Skeletal muscle cell (primary cell): ENCODE data around the gene PLAGL2.
"Not testable (repeated sequence)": the region's sequence is repeated elsewhere in the genome, so short reads cannot be mapped to it uniquely, and the experiment has no call there.

Experiments used
- DNase-seq: peaks from one replicate; pipeline ENCODE4 v3.0.0-alpha.2; 2010; ENCODE audit warnings: low read depth
- H3K4me3 ChIP-seq: 2 replicates; pipeline ENCODE4 v1.5.1; 2011; ENCODE audit warnings: low read depth, mild to moderate bottlenecking, control low read depth, low read length, moderate library complexity

PLAGL2 gene

GRCh38 chr20:32189691-32190615 is 17.6 kb downstream of the PLAGL2 start:
- no peak for DNase-seq
- peak overlapping the region; percentile 57 for H3K4me3 ChIP-seq

GRCh38 chr20:32189123-32189410 is 18.5 kb downstream of the PLAGL2 start:
- DNase-seq, result no peak
- H3K4me3 ChIP-seq, result no peak overlapping the region

- no peak overlapping the region for H3K4me3 ChIP-seq
- no peak for DNase-seq
These were observed 19.0 kb downstream of the PLAGL2 start for GRCh38 chr20:32188376-32189122.

DNA sequence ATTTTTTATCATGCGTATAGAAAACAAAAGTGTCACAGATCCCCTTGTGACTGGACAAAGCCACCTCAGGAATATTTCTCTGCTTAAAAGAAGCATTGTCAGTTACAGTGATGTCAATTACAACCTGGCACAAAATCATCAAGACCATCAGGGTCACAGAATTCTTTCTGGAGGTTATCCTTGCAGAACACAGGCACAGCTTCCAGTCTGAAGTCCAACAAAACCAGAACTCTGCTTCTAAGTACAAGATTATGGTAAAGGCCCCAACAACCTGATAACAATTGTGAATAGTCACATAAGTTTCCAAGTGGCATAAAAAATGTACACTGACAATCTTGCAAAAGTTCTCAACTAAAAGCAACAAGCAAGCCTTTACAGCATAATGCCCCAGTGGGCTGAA is 21.0 kb downstream of the PLAGL2 start:
- no peak overlapping the region for H3K4me3 ChIP-seq
- DNase-seq, result no peak

GRCh38 chr20:32184961-32185603 is 22.5 kb downstream of the PLAGL2 start:
- no peak for DNase-seq
- H3K4me3 ChIP-seq, result no peak overlapping the region

DNA sequence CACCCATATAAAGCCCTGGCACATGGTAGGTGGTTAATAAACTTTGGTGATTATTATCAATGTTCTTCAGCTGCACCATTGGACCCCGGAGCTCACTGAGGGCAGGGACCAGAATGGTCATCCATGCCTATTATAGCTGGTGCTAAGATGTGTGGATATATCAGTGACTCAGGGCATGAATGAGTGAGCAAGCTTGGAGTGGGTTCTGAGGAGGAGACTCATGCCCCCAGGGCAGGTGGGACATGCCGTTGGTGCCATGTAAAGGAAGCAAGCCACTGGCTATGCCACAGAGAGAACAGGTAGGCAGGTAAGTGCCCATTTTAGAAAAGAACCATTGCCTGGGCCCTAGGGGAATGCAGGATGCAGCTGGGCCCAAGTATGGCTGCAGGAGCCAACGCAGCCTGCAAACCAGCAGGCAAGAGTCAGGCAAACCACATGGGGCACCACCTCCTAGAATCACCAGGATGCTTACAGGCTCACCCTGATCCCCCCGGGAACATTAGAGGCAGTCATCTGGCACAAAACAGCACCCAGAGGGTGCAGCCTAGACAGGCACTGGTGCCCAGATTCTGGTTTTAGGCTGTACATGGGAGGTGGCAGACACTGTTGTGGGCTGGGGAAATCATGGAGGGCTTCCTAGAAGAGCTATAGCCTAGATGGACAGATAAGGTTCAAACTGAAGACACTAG is 23.5 kb downstream of the PLAGL2 start:
- H3K4me3 ChIP-seq, result no peak overlapping the region
- no peak for DNase-seq

DNA sequence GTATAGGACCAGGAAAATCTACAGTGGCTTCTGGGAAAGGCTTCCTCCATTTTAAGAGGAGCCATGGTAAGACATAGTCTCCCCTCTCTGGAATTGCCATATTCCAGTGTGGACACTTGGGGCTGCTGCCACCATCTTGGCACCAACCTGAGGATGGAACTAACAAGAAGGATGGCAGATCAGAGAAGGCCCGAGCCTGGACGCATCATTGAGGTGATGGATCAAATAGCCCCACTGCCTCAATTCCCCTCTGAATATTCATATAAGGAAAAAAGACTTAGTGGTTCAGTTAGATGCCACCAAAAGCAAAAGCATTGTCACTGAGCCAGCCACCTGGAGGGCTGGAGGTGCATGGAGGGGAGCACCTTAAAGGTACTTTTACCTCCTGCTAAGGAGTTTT is 25.9 kb downstream of the PLAGL2 start:
- no peak overlapping the region for H3K4me3 ChIP-seq
- DNase-seq, result no peak

DNA sequence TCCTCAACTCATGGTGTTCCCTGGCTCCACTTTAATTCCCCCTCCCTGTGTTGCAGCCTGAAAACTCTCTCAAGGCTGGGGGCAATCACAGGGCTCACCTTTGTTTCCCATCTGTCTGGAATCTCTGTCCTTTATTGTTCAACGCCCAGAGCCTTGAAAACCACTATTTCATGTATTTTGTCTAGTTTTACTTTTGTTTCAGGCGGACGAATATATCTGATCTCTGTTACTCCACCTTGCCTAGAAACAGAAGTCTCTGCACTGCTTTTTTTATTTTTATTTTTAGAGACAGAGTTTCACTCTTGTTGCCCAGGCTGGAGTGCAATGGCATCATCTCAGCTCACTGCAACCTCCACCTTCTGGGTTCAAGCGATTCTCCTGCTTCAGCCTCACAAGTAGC is 27.6 kb downstream of the PLAGL2 start:
- H3K4me3 ChIP-seq, result no peak overlapping the region
- no peak for DNase-seq

DNA sequence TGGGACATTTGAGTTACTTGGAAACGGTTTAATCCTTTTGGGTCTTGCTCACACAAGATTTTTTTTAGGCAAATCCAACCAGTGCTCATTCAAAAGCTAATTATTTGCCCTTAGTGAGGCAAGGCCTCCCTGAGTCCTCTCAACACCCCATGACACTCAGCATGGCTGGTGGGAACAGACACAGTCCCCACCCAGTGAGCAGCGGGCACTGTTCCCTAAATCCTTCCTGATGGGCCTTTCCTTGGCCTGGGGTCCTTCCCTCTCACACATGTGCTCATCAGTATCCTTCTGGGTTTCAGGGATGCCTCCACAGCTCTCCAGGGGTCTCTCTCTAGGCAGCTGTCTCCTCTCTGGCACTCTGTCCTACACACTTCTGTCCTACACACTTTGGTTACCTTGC is 28.0 kb downstream of the PLAGL2 start:
- no peak overlapping the region for H3K4me3 ChIP-seq
- no peak for DNase-seq

- not testable (repeated sequence) for DNase-seq
These were observed 29.8 kb downstream of the PLAGL2 start for GRCh38 chr20:32177696-32178095.

GRCh38 chr20:32168184-32168910 is 39.2 kb downstream of the PLAGL2 start:
- no peak for DNase-seq

More at GRCh38 chr20:32177696-32178095, 29.8 kb downstream of the PLAGL2 start:
- H3K4me3 ChIP-seq, result not testable (repeated sequence)

GRCh38 chr20:32167552-32167951 is 40.0 kb downstream of the PLAGL2 start:
- H3K4me3 ChIP-seq, result no peak overlapping the region
- no peak for DNase-seq

More at GRCh38 chr20:32168184-32168910, 39.2 kb downstream of the PLAGL2 start:
- H3K4me3 ChIP-seq, result no peak overlapping the region

DNA sequence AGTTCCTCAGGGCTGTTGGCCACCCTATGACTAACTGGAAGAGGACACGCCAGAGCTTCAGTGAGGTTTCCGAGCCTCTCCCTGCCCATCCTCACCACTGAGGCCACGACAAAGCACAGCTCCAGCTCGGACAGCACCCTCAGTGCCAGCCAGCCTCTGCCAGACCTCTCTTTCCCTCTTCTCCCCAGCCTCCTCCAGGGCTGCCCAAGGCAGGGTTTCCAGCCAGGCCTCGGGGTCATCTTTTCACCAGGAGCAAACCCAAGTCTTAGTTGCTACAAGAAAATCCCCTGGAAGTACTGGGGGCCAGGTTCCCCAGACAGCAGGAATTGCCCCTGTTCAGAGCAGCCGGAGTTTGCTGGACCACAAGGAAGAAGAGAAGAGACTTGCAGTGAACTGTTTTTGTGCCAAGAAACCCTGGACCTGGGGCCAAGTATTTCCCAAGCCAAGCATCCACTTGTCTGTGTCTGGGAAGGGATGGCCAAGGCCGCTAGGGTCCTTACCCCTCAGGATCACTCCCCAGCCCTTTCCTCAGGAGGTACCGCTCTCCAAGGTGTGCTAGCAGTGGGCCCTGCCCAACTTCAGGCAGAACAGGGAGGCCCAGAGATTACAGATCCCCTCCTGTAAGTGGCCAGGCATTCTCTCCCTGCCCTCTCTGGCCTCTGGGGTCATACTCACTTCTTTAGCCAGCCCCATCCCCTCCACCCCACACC is 41.6 kb downstream of the PLAGL2 start:
- DNase-seq, result no peak
- H3K4me3 ChIP-seq, result no peak overlapping the region

DNA sequence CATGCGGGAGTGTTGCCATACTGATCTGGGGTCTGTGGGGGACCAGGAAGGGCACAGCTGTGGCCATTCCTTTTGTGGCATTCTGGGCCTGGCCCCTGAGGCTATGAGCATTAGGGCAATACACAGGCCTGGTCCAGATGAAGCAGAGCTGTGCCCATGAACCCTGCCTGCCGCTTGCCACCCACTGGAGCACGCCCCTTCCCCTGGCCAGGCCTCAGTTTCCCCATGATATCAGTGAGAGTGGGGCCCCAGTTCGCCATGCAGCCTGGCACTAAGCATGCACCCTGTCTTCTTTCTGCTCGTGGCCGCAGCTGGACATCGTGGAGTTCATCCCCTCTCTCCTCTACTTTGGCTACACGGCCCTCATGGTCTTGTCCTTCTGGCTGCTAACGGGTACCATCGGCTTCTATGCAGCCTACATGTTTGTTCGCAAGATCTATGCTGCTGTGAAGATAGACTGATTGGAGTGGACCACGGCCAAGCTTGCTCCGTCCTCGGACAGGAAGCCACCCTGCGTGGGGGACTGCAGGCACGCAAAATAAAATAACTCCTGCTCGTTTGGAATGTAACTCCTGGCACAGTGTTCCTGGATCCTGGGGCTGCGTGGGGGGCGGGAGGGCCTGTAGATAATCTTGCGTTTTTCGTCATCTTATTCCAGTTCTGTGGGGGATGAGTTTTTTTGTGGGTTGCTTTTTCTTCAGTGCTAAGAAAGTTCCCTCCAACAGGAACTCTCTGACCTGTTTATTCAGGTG is 42.4 kb downstream of the PLAGL2 start:
- H3K4me3 ChIP-seq, result no peak overlapping the region
- no peak for DNase-seq

DNA sequence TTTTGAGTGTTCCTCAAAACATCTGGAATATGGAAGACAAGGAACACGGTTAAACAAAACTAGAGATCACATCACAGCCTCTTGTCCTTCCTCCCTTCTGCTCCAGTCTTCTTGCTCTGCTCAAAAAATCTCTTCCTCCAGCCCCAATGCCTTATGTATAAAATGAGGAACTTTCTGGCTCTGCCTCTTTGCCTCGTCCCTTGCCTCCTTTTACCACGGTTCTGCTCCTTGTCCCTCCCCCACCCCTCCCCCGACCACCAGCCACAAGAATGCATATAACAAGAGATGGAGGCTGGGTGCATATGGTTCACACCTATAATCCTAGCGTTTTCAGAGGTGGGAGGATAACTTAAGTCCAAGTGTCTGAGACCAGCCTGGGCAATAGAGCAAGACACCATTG is 43.6 kb downstream of the PLAGL2 start:
- no peak overlapping the region for H3K4me3 ChIP-seq
- no peak for DNase-seq

DNA sequence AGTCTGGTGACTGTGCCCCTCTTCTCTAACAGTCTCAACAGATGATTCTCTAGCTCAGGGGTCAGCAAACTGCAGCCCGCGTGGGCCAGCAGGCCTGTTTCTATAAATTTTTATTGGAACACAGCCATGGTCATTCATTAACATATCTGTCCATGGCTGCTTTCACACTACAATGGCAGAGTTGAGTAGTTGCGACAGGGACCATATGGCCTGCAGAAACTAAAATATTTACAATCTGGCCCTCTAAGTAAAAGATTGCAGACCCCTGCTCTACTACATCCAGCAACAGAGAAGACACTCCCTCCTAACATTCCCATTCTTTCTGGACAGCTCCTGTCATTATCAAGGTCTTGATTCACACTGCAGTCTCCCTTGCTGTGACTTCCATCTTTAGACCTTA is 45.2 kb downstream of the PLAGL2 start:
- DNase-seq, result no peak
- H3K4me3 ChIP-seq, result no peak overlapping the region

DNA sequence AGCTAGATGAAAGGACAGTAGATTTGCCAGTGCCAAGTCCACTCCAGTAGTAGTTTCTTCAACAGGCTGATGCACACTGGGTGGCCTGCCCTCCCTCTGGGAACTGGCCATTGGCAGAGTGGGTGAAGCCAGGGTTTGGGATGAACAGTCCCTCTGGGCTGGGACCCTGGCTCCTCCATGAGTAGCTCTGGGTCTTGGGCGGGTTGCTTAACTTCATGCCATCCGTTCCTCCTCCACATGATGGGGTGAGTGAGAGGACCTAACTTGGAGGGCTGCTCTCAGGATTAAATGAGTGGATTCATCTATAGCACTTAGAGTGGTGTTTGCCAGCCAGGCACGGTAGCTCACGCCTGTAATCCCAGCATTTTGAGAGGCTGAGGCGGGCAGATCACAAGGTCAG is 47.2 kb downstream of the PLAGL2 start:
- H3K4me3 ChIP-seq, result no peak overlapping the region
- DNase-seq, result no peak

- H3K4me3 ChIP-seq, result no peak overlapping the region
- no peak for DNase-seq
These were observed 47.7 kb downstream of the PLAGL2 start for GRCh38 chr20:32159766-32160221.
